Hepatic stellate cell (primary cell): ENCODE measurements around the gene MOV10L1.
"Not testable (repeated sequence)": the region's sequence is repeated elsewhere in the genome, so short reads cannot be mapped to it uniquely, and the experiment has no call there.

Experiments
- DNase-seq: peaks from one replicate; pipeline ENCODE4 v3.0.0; 2011; ENCODE audit warnings: low spot score

Gene MOV10L1

GRCh38 chr22:50078246-50078645, 11.6 kb upstream of the MOV10L1 start:
- DNase-seq: no peak

- DNase-seq: no peak
Observed at GRCh38 chr22:50078761-50079160, 11.0 kb upstream of the MOV10L1 start.

- DNase-seq: no peak
Observed at GRCh38 chr22:50080077-50080465, 9.7 kb upstream of the MOV10L1 start.

- DNase-seq: no peak
Observed at GRCh38 chr22:50081426-50082196, 8.2 kb upstream of the MOV10L1 start.

GRCh38 chr22:50082197-50082715, 7.5 kb upstream of the MOV10L1 start:
- no peak for DNase-seq

- DNase-seq: no peak
Observed at GRCh38 chr22:50082961-50083461, 6.8 kb upstream of the MOV10L1 start.

- no peak for DNase-seq
Observed at GRCh38 chr22:50083462-50084079, 6.2 kb upstream of the MOV10L1 start.

GRCh38 chr22:50084080-50084477, 5.7 kb upstream of the MOV10L1 start:
- no peak for DNase-seq

GRCh38 chr22:50084614-50085021, 5.2 kb upstream of the MOV10L1 start:
- DNase-seq: no peak

- no peak for DNase-seq
Observed at GRCh38 chr22:50085211-50085972, 4.4 kb upstream of the MOV10L1 start, which contains the start of gene MLC1. Gene MLC1, minus strand, starts transcription at chr22:50085426. Its CDS starts 524 bp downstream, at chr22:50084902.

- DNase-seq: peak; percentile 75
Observed at GRCh38 chr22:50086526-50086925, 3.3 kb upstream of the MOV10L1 start.

- not testable (repeated sequence) for DNase-seq
Observed at GRCh38 chr22:50086975-50087374, 2.8 kb upstream of the MOV10L1 start.

GRCh38 chr22:50087646-50088045, 2.2 kb upstream of the MOV10L1 start:
- DNase-seq: no peak

GRCh38 chr22:50088096-50088495, 1.7 kb upstream of the MOV10L1 start:
- DNase-seq: no peak

- no peak for DNase-seq
Observed at GRCh38 chr22:50089231-50089630, 575 bp upstream of the MOV10L1 start.

- DNase-seq: no peak
Observed at GRCh38 chr22:50090412-50090714, 557 bp downstream of the MOV10L1 start.

GRCh38 chr22:50091092-50091768, 1.4 kb downstream of the MOV10L1 start:
- no peak for DNase-seq

- no peak for DNase-seq
Observed at GRCh38 chr22:50092342-50092741, 2.5 kb downstream of the MOV10L1 start.

GRCh38 chr22:50098052-50098451, 8.2 kb downstream of the MOV10L1 start:
- DNase-seq: no peak

- DNase-seq: no peak
Observed at GRCh38 chr22:50101870-50102565, 12.2 kb downstream of the MOV10L1 start.

GRCh38 chr22:50102946-50103345, 13.1 kb downstream of the MOV10L1 start:
- no peak for DNase-seq
